Endothelial cell of umbilical vein (primary cell): ENCODE results near the gene GIGYF2. TPM values are rescaled to one million over a fixed set of nuclear protein-coding genes. Genes with fewer than 3 reads are reported as not detected.

Source experiments
- BruUV-seq: library from RNA; stranded (reverse); fragments of 400-500 nt; replicated peaks from 2 replicates; lab custom pipeline; 2021; lab: Mats Ljungman, UMichigan
- CTCF ChIA-PET: fragments of 300-600, 350-600 bp; sonication (Branson Sonifier 250); formaldehyde crosslinking; loops from one replicate; lab custom pipeline; 2021; ENCODE audit warnings: antibody characterized with exemption, inconsistent platforms; lab: Charles Lee
- POLR2A ChIA-PET: fragments of 300-600, 350-600 bp; sonication (Branson Sonifier 250); formaldehyde crosslinking; loops from one replicate; lab custom pipeline; 2021; ENCODE audit warnings: antibody characterized with exemption, inconsistent platforms; lab: Charles Lee
- DNase-seq: peaks from one replicate; pipeline ENCODE4 v3.0.0-alpha.2; 2011; ENCODE audit warnings: low read depth, low spot score
- FAIRE-seq: peaks from 2 replicates; lab custom pipeline; 2011; peaks lifted over from hg19 to GRCh38; lab: Jason Lieb, UNC
- H2AFZ ChIP-seq: 2 replicates; pipeline ENCODE4 v1.6.0; 2012; ENCODE audit warnings: low read depth, low read length, control low read depth, inconsistent platforms
- H3K27ac ChIP-seq: 2 replicates; pipeline ENCODE4 v1.5.1; 2011; ENCODE audit warnings: low read depth, mild to moderate bottlenecking, control low read depth, low read length, moderate library complexity; ENCODE audit not compliant: insufficient read depth
- H3K27me3 ChIP-seq, 2 experiments: 2 replicates each; pipeline versions ENCODE4 v1.6.0 to v1.6.1; 2011; ENCODE audit warnings: low read length in 2 of 2, mixed read lengths in 1 of 2; ENCODE audit not compliant: control insufficient read depth in 2 of 2, insufficient read depth in 2 of 2
- H3K36me3 ChIP-seq, 2 experiments: 2 replicates in 1 of 2; 3 replicates in 1 of 2; pipeline ENCODE4 v1.5.1; 2011; ENCODE audit warnings: low read length in 2 of 2, mild to moderate bottlenecking in 1 of 2, moderate library complexity in 1 of 2; ENCODE audit not compliant: control insufficient read depth in 2 of 2, insufficient read depth in 2 of 2; ENCODE audit errors: extremely low read depth in 1 of 2
- H3K4me1 ChIP-seq: 3 replicates; pipeline ENCODE4 v1.5.1; 2011; ENCODE audit warnings: mild to moderate bottlenecking, low read length; ENCODE audit not compliant: control insufficient read depth, insufficient read depth; ENCODE audit errors: extremely low read depth
- H3K4me2 ChIP-seq: 2 replicates; pipeline ENCODE4 v1.6.1; 2011; ENCODE audit warnings: low read length, control low read depth, mixed read lengths; ENCODE audit not compliant: insufficient read depth
- H3K4me3 ChIP-seq, 3 experiments: fragments of 200-600 bp in 1 of 3; sonication (generic), shearing (Covaris generic) in 1 of 3; replicated peaks in 1 of 3; 2 replicates each; pipeline ENCODE4 v1.5.1; 2011 to 2016; ENCODE audit warnings: control low read depth in 3 of 3, low read length in 3 of 3, mild to moderate bottlenecking in 2 of 3, inconsistent platforms in 1 of 3, low read depth in 1 of 3, moderate library complexity in 1 of 3; ENCODE audit not compliant: insufficient read depth in 1 of 3
- H3K79me2 ChIP-seq: 2 replicates; pipeline ENCODE4 v1.6.0; 2012; ENCODE audit warnings: low read length, inconsistent platforms; ENCODE audit not compliant: control insufficient read depth, insufficient read depth
- H3K9ac ChIP-seq: replicated peaks from 2 replicates; pipeline ENCODE3; 2011; ENCODE audit warnings: low read length, control low read depth; ENCODE audit not compliant: insufficient read depth; ENCODE audit errors: extremely low read depth
- H3K9me1 ChIP-seq: replicated peaks from 3 replicates; pipeline ENCODE4 v1.6.0; 2011; ENCODE audit warnings: mild to moderate bottlenecking, low read length; ENCODE audit not compliant: control insufficient read depth, insufficient read depth; ENCODE audit errors: extremely low read depth
- H3K9me3 ChIP-seq: replicated peaks from 2 replicates; pipeline ENCODE4 v1.5.1; 2012; ENCODE audit warnings: low read length, inconsistent platforms; ENCODE audit not compliant: control insufficient read depth, insufficient read depth
- H4K20me1 ChIP-seq: replicated peaks from 2 replicates; pipeline ENCODE3; 2011; ENCODE audit warnings: mild to moderate bottlenecking, low read length; ENCODE audit not compliant: control insufficient read depth, insufficient read depth; ENCODE audit errors: extremely low read depth
- FOS ChIP-seq: IDR thresholded peaks from 2 replicates; pipeline ENCODE4 v1.6.1; 2011; ENCODE audit warnings: mild to moderate bottlenecking, low read length, moderate library complexity, borderline replicate concordance; ENCODE audit not compliant: insufficient read depth
- GATA2 ChIP-seq: IDR thresholded peaks from 2 replicates; pipeline ENCODE4 v1.7.0; 2011; ENCODE audit warnings: low read depth, mild to moderate bottlenecking, moderate library complexity, mixed read lengths, low read length; ENCODE audit not compliant: insufficient read length, insufficient read depth
- JUN ChIP-seq: IDR thresholded peaks from 2 replicates; pipeline ENCODE4 v1.6.1; 2011; ENCODE audit warnings: borderline replicate concordance, low read depth; ENCODE audit not compliant: insufficient read length, insufficient read depth
- POLR2A ChIP-seq: IDR thresholded peaks from 2 replicates; pipeline ENCODE4 v1.6.1; 2012; ENCODE audit warnings: low read depth, mild to moderate bottlenecking, control low read depth, low read length
- POLR2AphosphoS5 ChIP-seq: IDR thresholded peaks from 2 replicates; pipeline ENCODE4 v1.6.1; 2012; ENCODE audit warnings: low read depth, mild to moderate bottlenecking, control low read depth, low read length, moderate library complexity; ENCODE audit not compliant: insufficient read depth
- dilution Hi-C: fragments of 300-500 bp; cut with MboI; formaldehyde crosslinking; loops from one replicate; pipeline ENCODE4 v1.15.0; 2019; ENCODE audit warnings: low sequenced_read_pairs; ENCODE audit not compliant: extremely low pct_ligation_motif_present
- intact Hi-C: fragments of 100-400 bp; cut with micrococcal nuclease; formaldehyde crosslinking; loops from one replicate; pipeline ENCODE4 v1.10.0; 2022
- polyA plus RNA-seq, 4 experiments: library from polyadenylated mRNA; depleted of rRNA in 3 of 4; stranded (reverse) in 3 of 4; unstranded in 1 of 4; fragments of >200 nt; gene quantifications; 2 replicates each; pipeline versions ENCODE4 v1.2.1 to v1.2.3, GENCODE V29; 2011 to 2012; ENCODE audit warnings: missing spikeins in 1 of 4
- total RNA-seq: library from RNA; stranded (reverse); gene quantifications from 2 replicates; pipeline ENCODE4 v1.2.3, GENCODE V29; 2021

GIGYF2 gene
- total and polyA plus RNA-seq, 2 donors (not counting 3 experiments of a cell fraction or from before 2014, with no cell fraction given), result 22.9 to 56.4 TPM

DNA sequence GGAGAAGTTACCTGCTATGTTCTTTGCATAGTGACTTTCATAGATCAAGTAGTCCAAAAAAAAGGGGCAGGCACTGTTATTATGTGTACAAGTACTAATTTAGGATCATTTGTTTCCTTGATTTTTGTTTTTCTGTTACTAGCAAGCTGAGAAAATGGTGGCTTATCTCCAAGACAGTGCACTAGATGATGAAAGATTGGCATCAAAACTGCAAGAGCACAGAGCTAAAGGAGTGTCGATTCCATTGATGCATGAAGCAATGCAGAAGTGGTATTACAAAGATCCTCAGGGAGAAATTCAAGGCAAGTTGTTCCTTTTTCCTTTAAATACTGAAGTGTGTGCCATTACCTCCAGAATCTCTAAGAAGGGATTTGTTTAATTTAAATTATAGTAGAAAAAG, 98.8 kb downstream of the GIGYF2 start:
- BruUV-seq, result no TSS peak
- H3K9ac ChIP-seq, result no peak overlapping the region
- no peak overlapping the region for H2AFZ ChIP-seq
- intact Hi-C loops, result no loop called here
- H3K36me3 ChIP-seq, result peaks cover 12 to 13% of the 10 kb centered on the region in 2 experiments
- FAIRE-seq (no peak), DNase-seq (no peak)
- H3K27ac ChIP-seq, result no peak overlapping the region
- no peak for TF ChIP-seq FOS
- no peak for TF ChIP-seq POLR2A
- no peak overlapping the region for H3K4me3 ChIP-seq
- no peaks in the 10 kb centered on the region for H3K9me1 ChIP-seq
- dilution Hi-C loops, result no loop called here
- ChIA-PET POLR2A (no interaction called here), CTCF (interaction anchor here (1.5 kb wide), 1 partner anchor 18 kb away, joined by 8 read pairs; no protein-coding TSS in a partner anchor)
- H3K9me3 ChIP-seq, result no peaks in the 10 kb centered on the region
- H3K4me2 ChIP-seq, result no peak overlapping the region
- peaks cover 8% of the 10 kb centered on the region for H3K4me1 ChIP-seq
- no peaks in the 10 kb centered on the region for H4K20me1 ChIP-seq
- H3K27me3 ChIP-seq, result no peaks in the 10 kb centered on the region
- peaks cover 2% of the 10 kb centered on the region for H3K79me2 ChIP-seq

DNA sequence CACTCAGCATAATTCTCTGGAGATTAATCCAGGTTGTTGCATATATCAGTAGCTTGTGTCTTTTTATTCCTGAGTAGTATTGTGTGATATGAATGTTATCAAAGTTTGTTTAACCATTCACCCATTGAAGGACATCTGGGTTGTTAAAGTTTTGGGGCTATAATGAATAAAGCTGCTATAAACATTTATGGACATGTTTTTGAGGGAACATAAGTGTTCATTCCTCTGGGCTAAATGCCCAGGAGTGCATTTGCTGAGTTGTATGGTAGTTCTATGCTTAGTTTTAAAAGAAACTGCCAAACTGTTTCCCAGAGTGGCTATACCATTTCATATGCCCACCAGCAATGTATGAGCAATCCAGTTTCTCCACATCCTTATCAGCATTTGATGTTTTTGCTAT, 101.1 kb downstream of the GIGYF2 start:
- Histone ChIP-seq H3K27ac (no peak overlapping the region), H3K4me3 (no peak overlapping the region), H3K36me3 (peaks cover 5 to 6% of the 10 kb centered on the region in 2 experiments), H3K4me2 (no peak overlapping the region), H4K20me1 (no peaks in the 10 kb centered on the region), H3K4me1 (peaks cover 8% of the 10 kb centered on the region), H3K9me3 (no peaks in the 10 kb centered on the region), H3K9me1 (no peaks in the 10 kb centered on the region), H3K9ac (no peak overlapping the region), H2AFZ (no peak overlapping the region), H3K27me3 (no peaks in the 10 kb centered on the region), H3K79me2 (peaks cover 2% of the 10 kb centered on the region)
- CTCF ChIA-PET, result interaction anchor here (1.7 kb wide), 1 partner anchor 26 kb away, joined by 4 read pairs; no protein-coding TSS in a partner anchor
- dilution Hi-C loops (no loop called here), intact Hi-C loops (no loop called here)
- no peak for TF ChIP-seq POLR2AphosphoS5
- TF ChIP-seq JUN, result no peak
- TF ChIP-seq GATA2, result no peak
- TF ChIP-seq FOS, result no peak
- FAIRE-seq (no peak), DNase-seq (no peak)
- POLR2A ChIA-PET, result no interaction called here
- no TSS peak for BruUV-seq
